Erythroblast (primary cell): ENCODE data around the gene TFCP2.

ENCODE experiments used
- GATA1 ChIP-seq: IDR thresholded peaks from 2 replicates; pipeline ENCODE4 v1.6.1; 2011; ENCODE audit warnings: low read depth, mild to moderate bottlenecking, control low read depth, low read length, moderate library complexity
- POLR2A ChIP-seq: IDR thresholded peaks from 2 replicates; pipeline ENCODE4 v1.6.1; 2011; ENCODE audit warnings: mild to moderate bottlenecking, low read length

GRCh38 chr12:51210690-51211395 is 37.9 kb upstream of the TFCP2 start:
- no peak for TF ChIP-seq POLR2A
- TF ChIP-seq GATA1: no peak
